Activated CD8-positive, alpha-beta memory T cell treated with anti-CD3 and anti-CD28 coated beads, Interleukin-2, amount 50 U/mL, for 1 hour (primary cell): Measurements from ENCODE around the gene RNU5D-1.
"Not testable (repeated sequence)": the region's sequence is repeated elsewhere in the genome, so short reads cannot be mapped to it uniquely, and the experiment has no call there.

Source experiments
- DNase-seq: peaks from one replicate; pipeline ENCODE4 v3.0.0-alpha.2; 2020; ENCODE audit errors: extremely low read depth

Gene RNU5D-1

DNA sequence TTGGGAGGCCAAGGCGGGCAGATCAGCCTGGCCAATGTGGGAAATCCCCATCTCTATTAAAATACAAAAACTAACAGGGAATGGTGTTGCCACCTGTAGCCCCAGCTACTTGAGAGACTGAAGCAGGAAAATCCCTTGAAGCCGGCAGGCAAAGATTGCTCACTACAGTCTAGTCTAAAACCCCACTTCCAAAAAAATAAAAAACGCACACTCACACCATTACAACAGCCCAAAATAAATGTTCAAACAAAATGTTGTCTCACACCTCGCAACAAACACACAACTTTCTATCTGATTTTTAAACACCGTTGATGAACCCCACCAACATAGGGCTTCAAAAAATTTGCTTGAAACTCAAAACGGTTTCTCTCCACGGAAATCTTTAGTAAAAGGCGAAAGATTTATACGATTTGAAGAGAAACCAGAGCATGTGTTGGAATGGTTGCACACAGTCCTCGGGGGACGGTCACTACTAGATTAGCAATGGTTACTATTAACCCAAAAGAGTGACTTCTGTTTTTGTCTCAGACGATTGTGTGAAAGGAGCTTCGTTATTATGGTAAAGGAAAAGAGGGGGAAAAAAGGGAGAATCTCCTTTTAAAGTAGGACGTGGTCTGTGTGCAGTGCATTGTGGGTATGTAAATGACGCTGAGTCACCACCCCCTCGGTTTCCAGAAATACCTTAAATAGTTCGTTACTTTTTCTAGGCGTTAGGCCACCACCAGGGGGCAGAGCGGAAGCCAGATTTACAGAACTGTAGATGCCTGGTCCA lies at the start of gene RNU5D-1:
TSS of gene RNU5D-1 (minus strand) at position 430 of the 772 bp plus-strand sequence.
- peak; percentile 86 for DNase-seq

DNA sequence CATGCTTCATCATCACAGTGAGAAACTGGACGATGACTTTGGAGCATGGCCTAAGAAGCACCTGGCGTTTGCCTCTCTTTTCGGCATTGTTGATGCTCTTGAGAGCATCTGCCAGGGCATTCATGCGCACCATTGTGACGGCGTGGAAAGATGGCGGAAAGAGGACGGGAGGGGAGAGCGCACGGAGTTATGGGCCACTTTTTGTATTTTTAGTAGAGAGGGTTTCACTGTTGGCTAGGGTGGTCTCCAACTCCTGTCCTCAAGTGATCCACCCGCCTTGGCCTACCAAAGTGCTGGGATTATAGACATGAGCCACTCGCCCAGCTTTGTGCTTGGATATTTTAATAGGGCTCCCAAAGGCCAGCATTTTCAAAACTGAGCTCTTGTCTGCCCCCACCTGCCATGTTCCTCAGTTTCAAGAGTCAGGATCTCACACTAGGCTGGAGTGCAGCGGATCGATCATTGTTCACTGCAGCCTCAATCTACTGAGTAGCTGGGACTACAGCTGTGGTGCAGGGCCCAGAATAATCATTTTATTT lies 49.7 kb upstream of the RNU5D-1 start:
- DNase-seq = no peak

DNA sequence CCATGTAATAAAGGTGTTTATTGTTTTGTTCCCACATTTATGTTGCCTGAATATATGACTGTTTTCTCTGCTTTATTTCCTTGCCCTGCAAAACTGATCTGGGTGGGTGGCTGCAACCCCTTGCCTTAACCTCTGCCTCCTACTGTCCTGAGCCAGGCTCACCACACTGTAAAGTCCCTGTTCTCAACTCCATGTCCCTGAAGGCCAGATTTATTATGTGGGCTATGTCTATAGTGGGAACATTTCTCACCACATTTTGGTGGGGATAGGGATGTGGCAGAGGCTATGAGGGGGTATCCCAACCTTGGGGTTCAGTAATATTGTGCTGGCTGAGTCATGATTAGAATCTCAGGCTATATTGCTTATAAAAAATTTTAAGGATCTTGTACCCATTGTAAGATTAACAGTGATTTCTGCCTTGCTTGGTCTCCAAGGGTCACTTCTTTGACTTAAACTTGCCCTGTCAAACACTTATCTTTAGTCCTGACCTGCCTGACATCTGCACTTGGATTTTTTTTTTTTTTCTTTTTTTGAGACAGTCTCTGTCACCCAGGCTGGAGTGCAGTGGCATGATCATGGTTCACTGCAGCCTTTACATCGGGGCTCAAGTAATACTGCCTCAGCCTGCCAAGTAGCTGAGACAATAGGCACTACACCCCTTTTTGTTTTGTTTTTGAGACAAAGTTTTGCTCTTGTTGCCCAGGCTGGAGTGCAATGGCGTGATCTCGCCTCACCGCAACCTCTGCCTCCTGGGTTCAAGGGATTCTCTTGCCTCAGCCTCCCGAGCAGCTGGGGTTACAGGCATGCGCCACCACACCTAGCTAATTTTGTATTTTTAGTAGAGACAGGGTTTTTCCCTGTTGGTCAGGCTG lies 48.0 kb upstream of the RNU5D-1 start:
- DNase-seq = no peak

DNA sequence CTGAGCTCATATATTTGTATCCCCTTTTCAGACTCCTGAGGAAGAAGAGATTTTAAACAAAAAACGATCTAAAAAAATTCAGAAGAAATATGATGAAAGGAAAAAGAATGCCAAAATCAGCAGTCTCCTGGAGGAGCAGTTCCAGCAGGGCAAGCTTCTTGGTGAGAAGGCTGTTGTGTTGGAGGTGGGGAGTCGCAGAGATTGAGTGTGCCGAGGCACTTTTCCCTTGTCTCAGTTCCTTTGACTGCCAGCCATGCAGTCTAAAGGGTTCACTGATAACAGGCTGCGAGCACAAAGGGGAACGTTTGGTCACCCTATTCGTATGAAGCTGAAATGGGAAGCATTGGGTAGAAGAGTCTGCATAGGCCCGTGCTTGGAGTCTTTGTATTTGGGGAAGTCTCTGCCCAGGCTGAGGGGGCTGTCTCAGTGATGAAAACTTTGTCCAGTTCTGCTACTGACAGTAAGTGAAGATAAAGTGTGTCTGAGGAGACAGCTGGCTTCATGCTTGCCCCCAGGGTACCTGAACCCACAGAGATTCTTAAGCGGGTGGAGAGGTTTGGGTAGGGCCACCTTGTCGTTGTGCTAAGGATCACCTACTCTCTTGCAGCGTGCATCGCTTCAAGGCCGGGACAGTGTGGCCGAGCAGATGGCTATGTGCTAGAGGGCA lies 47.1 kb upstream of the RNU5D-1 start:
- no peak for DNase-seq

- DNase-seq = no peak
Measured at GRCh38 chr1:44777547-44777946, 46.6 kb upstream of the RNU5D-1 start.

GRCh38 chr1:44776730-44777068 lies 45.7 kb upstream of the RNU5D-1 start:
- no peak for DNase-seq

- no peak for DNase-seq
Measured at GRCh38 chr1:44775930-44776729, 45.2 kb upstream of the RNU5D-1 start.

DNA sequence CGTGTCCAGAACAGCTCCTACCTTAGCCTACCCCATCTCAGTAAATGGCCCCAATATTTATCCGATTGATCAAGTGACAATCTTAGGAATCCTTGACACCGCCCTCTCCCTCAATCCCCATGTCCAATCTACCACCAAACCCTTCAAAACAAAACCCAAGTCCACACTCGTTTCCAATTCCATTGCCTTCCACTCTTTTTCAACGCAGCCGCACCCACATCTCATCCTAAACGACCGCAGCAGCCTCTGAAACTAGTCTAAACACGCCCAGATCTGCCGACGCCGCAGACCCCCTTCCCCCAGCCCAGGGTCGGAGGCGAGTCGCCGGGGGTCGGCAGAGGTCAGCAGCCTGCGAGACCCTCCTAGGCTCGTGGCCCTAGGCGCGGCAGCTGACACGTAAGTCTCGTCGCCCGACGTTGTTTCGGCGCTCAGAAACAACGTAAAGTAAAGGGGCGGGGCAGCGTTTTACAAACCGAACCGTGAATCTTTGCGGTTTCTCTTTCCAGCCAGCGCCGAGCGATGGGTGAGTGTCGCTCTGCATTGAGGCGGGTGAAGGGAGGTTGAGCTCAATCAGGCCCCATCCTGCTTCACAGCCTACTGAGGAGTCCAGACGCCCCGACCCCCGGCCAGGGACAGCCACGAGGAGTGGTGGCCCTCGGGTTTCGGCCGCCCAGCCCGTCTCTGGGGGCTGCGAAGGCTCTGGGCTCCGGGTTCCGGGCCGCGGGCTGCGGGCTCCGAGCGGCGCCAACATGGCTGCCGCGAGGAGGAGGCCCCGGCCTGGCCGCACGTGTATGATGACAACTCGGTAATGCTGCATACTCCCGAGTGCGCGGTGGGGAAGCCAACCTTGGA lies 44.3 kb upstream of the RNU5D-1 start, which contains the start of gene RPS8:
TSS of gene RPS8 (plus strand) at position 463 of the 852 bp plus-strand sequence. CDS start at position 520, 57 bp downstream.
- DNase-seq = peak; percentile 68

DNA sequence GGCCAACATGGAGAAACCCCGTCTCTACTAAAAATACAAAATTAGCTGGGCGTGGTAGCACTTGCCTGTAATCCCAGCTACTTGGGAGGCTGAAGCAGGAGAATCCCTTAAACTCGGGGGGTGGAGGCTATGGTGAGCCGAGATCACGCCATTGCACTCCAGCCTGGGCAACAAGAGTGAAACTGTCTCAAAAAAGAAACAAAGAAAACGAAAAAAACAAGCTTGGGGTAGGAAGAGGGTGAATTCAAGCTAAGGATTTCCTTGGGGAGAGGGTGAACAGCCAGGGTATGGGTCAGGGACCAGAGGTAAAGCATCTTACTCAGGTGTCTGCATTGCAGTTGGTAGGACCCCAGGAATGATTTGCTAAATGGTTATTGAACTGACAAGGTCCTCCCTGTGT lies 35.5 kb upstream of the RNU5D-1 start:
- not testable (repeated sequence) for DNase-seq

- DNase-seq = no peak
Measured at GRCh38 chr1:44760876-44761275, 29.9 kb upstream of the RNU5D-1 start.

GRCh38 chr1:44759077-44759476 lies 28.1 kb upstream of the RNU5D-1 start:
- DNase-seq = no peak

DNA sequence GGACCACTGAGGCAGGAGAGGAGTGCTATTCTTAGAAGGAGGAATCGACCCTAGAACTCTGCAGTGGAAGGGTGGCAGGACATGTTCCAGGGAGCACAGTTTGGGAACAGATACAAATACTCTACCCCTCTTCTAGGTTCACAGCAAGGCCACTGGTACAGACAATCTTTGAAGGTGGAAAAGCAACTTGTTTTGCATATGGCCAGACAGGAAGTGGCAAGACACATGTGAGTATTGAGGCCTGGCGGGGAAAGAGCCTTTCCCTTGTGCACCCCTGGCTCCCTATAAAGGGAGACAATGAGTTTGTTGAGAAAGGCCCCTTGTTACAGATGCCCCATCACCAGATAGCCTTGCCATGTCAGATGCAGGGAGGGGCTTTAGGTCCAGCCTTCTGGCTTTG lies 26.4 kb upstream of the RNU5D-1 start:
- DNase-seq = no peak

- no peak for DNase-seq
Measured at GRCh38 chr1:44747878-44748277, 16.9 kb upstream of the RNU5D-1 start.

- DNase-seq = no peak
Measured at GRCh38 chr1:44743211-44743610, 12.2 kb upstream of the RNU5D-1 start.

- DNase-seq = no peak
Measured at GRCh38 chr1:44740179-44740617, 9.2 kb upstream of the RNU5D-1 start.

GRCh38 chr1:44739307-44740178 lies 8.6 kb upstream of the RNU5D-1 start, which contains the start of gene KIF2C:
TSS of gene KIF2C (plus strand) at chr1:44739837. CDS start at chr1:44739933, 96 bp downstream.
- DNase-seq = peak; percentile 86

DNA sequence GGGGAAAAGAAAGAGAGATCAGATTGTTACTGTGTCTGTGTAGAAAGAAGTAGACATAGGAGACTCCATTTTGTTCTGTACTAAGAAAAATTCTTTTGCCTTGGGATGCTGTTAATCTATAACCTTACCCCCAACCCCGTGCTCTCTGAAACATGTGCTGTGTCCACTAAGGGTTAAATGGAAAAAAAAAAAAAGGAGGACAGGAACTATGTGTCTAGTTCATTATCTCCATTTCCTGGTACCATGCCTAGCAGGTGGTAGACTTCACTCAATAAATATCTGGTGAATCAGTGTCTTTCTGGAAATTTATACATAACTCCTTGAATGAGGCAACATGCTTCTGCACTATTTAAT lies 8.0 kb upstream of the RNU5D-1 start:
- not testable (repeated sequence) for DNase-seq

- DNase-seq = no peak
Measured at GRCh38 chr1:44735992-44736391, 5.0 kb upstream of the RNU5D-1 start.

DNA sequence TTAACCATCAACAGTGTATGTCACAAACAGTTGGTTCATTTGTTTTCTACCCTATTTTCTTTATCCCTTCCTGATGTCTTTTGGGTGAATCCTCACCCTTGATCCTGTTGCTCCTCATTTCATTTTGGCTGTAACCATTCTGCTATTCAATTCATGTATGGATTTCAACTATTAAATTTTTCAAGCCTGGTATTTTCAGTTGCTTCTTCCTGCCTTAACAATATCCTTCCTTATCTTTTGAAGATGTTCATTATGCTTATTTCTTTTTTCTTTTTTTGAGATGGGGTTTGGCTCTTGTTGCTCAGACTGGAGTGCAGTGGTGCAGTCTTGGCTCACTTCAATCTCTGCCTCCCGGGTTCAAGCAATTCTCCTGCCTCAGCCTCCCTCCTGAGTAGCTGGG lies 2.8 kb upstream of the RNU5D-1 start:
- DNase-seq = no peak
